Endothelial cell of umbilical vein (primary cell): ENCODE measurements around the gene ITPR1. TPM values are rescaled to one million over a fixed set of nuclear protein-coding genes. Genes with fewer than 3 reads are reported as not detected.

ENCODE experiments used
- BruUV-seq: library from RNA; stranded (reverse); fragments of 400-500 nt; replicated peaks from 2 replicates; lab custom pipeline; 2021; lab: Mats Ljungman, UMichigan
- CTCF ChIA-PET: fragments of 300-600, 350-600 bp; sonication (Branson Sonifier 250); formaldehyde crosslinking; loops from one replicate; lab custom pipeline; 2021; ENCODE audit warnings: antibody characterized with exemption, inconsistent platforms; lab: Charles Lee
- POLR2A ChIA-PET: fragments of 300-600, 350-600 bp; sonication (Branson Sonifier 250); formaldehyde crosslinking; loops from one replicate; lab custom pipeline; 2021; ENCODE audit warnings: antibody characterized with exemption, inconsistent platforms; lab: Charles Lee
- DNase-seq: peaks from one replicate; pipeline ENCODE4 v3.0.0-alpha.2; 2011; ENCODE audit warnings: low read depth, low spot score
- FAIRE-seq: peaks from 2 replicates; lab custom pipeline; 2011; peaks lifted over from hg19 to GRCh38; lab: Jason Lieb, UNC
- H2AFZ ChIP-seq: 2 replicates; pipeline ENCODE4 v1.6.0; 2012; ENCODE audit warnings: low read depth, low read length, control low read depth, inconsistent platforms
- H3K27ac ChIP-seq: 2 replicates; pipeline ENCODE4 v1.5.1; 2011; ENCODE audit warnings: low read depth, mild to moderate bottlenecking, control low read depth, low read length, moderate library complexity; ENCODE audit not compliant: insufficient read depth
- H3K27me3 ChIP-seq, 2 experiments: 2 replicates each; pipeline versions ENCODE4 v1.6.0 to v1.6.1; 2011; ENCODE audit warnings: low read length in 2 of 2, mixed read lengths in 1 of 2; ENCODE audit not compliant: control insufficient read depth in 2 of 2, insufficient read depth in 2 of 2
- H3K36me3 ChIP-seq, 2 experiments: 2 replicates in 1 of 2; 3 replicates in 1 of 2; pipeline ENCODE4 v1.5.1; 2011; ENCODE audit warnings: low read length in 2 of 2, mild to moderate bottlenecking in 1 of 2, moderate library complexity in 1 of 2; ENCODE audit not compliant: control insufficient read depth in 2 of 2, insufficient read depth in 2 of 2; ENCODE audit errors: extremely low read depth in 1 of 2
- H3K4me1 ChIP-seq: 3 replicates; pipeline ENCODE4 v1.5.1; 2011; ENCODE audit warnings: mild to moderate bottlenecking, low read length; ENCODE audit not compliant: control insufficient read depth, insufficient read depth; ENCODE audit errors: extremely low read depth
- H3K4me2 ChIP-seq: 2 replicates; pipeline ENCODE4 v1.6.1; 2011; ENCODE audit warnings: low read length, control low read depth, mixed read lengths; ENCODE audit not compliant: insufficient read depth
- H3K4me3 ChIP-seq, 3 experiments: fragments of 200-600 bp in 1 of 3; sonication (generic), shearing (Covaris generic) in 1 of 3; replicated peaks in 1 of 3; 2 replicates each; pipeline ENCODE4 v1.5.1; 2011 to 2016; ENCODE audit warnings: control low read depth in 3 of 3, low read length in 3 of 3, mild to moderate bottlenecking in 2 of 3, inconsistent platforms in 1 of 3, low read depth in 1 of 3, moderate library complexity in 1 of 3; ENCODE audit not compliant: insufficient read depth in 1 of 3
- H3K79me2 ChIP-seq: 2 replicates; pipeline ENCODE4 v1.6.0; 2012; ENCODE audit warnings: low read length, inconsistent platforms; ENCODE audit not compliant: control insufficient read depth, insufficient read depth
- H3K9ac ChIP-seq: replicated peaks from 2 replicates; pipeline ENCODE3; 2011; ENCODE audit warnings: low read length, control low read depth; ENCODE audit not compliant: insufficient read depth; ENCODE audit errors: extremely low read depth
- H3K9me1 ChIP-seq: replicated peaks from 3 replicates; pipeline ENCODE4 v1.6.0; 2011; ENCODE audit warnings: mild to moderate bottlenecking, low read length; ENCODE audit not compliant: control insufficient read depth, insufficient read depth; ENCODE audit errors: extremely low read depth
- H3K9me3 ChIP-seq: replicated peaks from 2 replicates; pipeline ENCODE4 v1.5.1; 2012; ENCODE audit warnings: low read length, inconsistent platforms; ENCODE audit not compliant: control insufficient read depth, insufficient read depth
- H4K20me1 ChIP-seq: replicated peaks from 2 replicates; pipeline ENCODE3; 2011; ENCODE audit warnings: mild to moderate bottlenecking, low read length; ENCODE audit not compliant: control insufficient read depth, insufficient read depth; ENCODE audit errors: extremely low read depth
- CTCF ChIP-seq, 2 donors: IDR thresholded peaks; 1 replicate in 1 of 2; 2 replicates in 1 of 2; pipeline ENCODE4 v1.5.1; 2011; ENCODE audit warnings: low read length in 2 of 2, mild to moderate bottlenecking in 2 of 2, moderate library complexity in 2 of 2, control low read depth in 1 of 2, inconsistent platforms in 1 of 2, low read depth in 1 of 2; ENCODE audit not compliant: insufficient read depth in 1 of 2; ENCODE audit errors: extremely low read depth in 1 of 2
- EZH2 ChIP-seq: IDR thresholded peaks from 2 replicates; pipeline ENCODE4 v1.6.1; 2012; ENCODE audit warnings: borderline replicate concordance, low read depth, mild to moderate bottlenecking, moderate library complexity, low read length, inconsistent platforms; ENCODE audit not compliant: severe bottlenecking
- FOS ChIP-seq: IDR thresholded peaks from 2 replicates; pipeline ENCODE4 v1.6.1; 2011; ENCODE audit warnings: mild to moderate bottlenecking, low read length, moderate library complexity, borderline replicate concordance; ENCODE audit not compliant: insufficient read depth
- GATA2 ChIP-seq: IDR thresholded peaks from 2 replicates; pipeline ENCODE4 v1.7.0; 2011; ENCODE audit warnings: low read depth, mild to moderate bottlenecking, moderate library complexity, mixed read lengths, low read length; ENCODE audit not compliant: insufficient read length, insufficient read depth
- JUN ChIP-seq: IDR thresholded peaks from 2 replicates; pipeline ENCODE4 v1.6.1; 2011; ENCODE audit warnings: borderline replicate concordance, low read depth; ENCODE audit not compliant: insufficient read length, insufficient read depth
- POLR2A ChIP-seq: IDR thresholded peaks from 2 replicates; pipeline ENCODE4 v1.6.1; 2012; ENCODE audit warnings: low read depth, mild to moderate bottlenecking, control low read depth, low read length
- POLR2AphosphoS5 ChIP-seq: IDR thresholded peaks from 2 replicates; pipeline ENCODE4 v1.6.1; 2012; ENCODE audit warnings: low read depth, mild to moderate bottlenecking, control low read depth, low read length, moderate library complexity; ENCODE audit not compliant: insufficient read depth
- dilution Hi-C: fragments of 300-500 bp; cut with MboI; formaldehyde crosslinking; loops from one replicate; pipeline ENCODE4 v1.15.0; 2019; ENCODE audit warnings: low sequenced_read_pairs; ENCODE audit not compliant: extremely low pct_ligation_motif_present
- intact Hi-C: fragments of 100-400 bp; cut with micrococcal nuclease; formaldehyde crosslinking; loops from one replicate; pipeline ENCODE4 v1.10.0; 2022
- polyA plus RNA-seq, 4 experiments: library from polyadenylated mRNA; depleted of rRNA in 3 of 4; stranded (reverse) in 3 of 4; unstranded in 1 of 4; fragments of >200 nt; gene quantifications; 2 replicates each; pipeline versions ENCODE4 v1.2.1 to v1.2.3, GENCODE V29; 2011 to 2012; ENCODE audit warnings: missing spikeins in 1 of 4
- total RNA-seq: library from RNA; stranded (reverse); gene quantifications from 2 replicates; pipeline ENCODE4 v1.2.3, GENCODE V29; 2021

The ITPR1 gene
- total and polyA plus RNA-seq, 2 donors (not counting 3 experiments of a cell fraction or from before 2014, with no cell fraction given), result 5.1 to 16.1 TPM

DNA sequence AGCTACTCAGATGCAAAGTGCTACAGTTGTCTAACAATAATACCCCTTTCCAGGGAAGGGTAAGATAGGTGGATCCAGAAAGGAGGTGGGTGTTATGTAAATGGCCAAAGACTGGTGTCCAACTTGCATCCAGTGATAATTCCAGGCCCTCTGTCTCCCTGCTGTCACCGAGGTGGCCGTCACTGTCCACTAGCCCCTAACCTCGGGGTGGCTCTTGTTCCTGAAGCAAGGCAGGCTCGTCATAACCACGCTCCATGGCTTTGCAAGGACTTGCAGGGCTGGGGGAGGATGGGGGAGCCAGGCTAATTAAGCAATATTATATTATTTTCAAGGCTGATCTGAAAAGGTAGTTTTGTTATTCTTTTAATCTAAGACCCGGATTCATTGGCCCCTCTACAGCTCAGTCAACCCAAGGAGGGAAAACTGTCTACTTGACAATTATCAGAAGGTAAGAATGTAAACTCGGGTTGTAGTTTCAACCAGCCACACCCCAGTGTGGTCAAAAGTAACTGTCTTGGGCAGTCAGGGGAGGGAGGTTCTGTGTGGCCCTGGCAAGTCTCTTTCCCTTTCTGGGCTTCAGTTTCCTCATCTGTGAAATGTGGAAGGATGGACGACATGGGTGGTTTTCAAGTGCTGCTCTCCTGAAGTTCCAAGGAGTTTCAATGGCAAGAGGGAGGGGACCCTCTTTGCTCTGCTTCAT, 266.0 kb downstream of the ITPR1 start:
- intact Hi-C loops (no loop called here), dilution Hi-C loops (no loop called here)
- H2AFZ ChIP-seq, result no peak overlapping the region
- no peak overlapping the region for H3K27ac ChIP-seq
- BruUV-seq, result no TSS peak
- no peaks in the 10 kb centered on the region for H3K36me3 ChIP-seq
- ChIA-PET CTCF (interaction anchor here (1.0 to 1.6 kb wide), 4 partner anchors 9 to 47 kb away, joined by 3 to 4 read pairs (median 3); no protein-coding TSS in a partner anchor), POLR2A (no interaction called here)
- no peaks in the 10 kb centered on the region for H3K27me3 ChIP-seq
- H3K9me3 ChIP-seq, result no peaks in the 10 kb centered on the region
- H3K9ac ChIP-seq, result no peak overlapping the region
- TF ChIP-seq FOS (no peak), EZH2 (no peak), JUN (no peak), GATA2 (no peak), POLR2AphosphoS5 (no peak)
- H3K4me1 ChIP-seq, result no peaks in the 10 kb centered on the region
- no peak for DNase-seq
- no peaks in the 10 kb centered on the region for H4K20me1 ChIP-seq
- no peak overlapping the region for H3K4me2 ChIP-seq
- no peak overlapping the region for H3K4me3 ChIP-seq
- no peak for FAIRE-seq
- no peaks in the 10 kb centered on the region for H3K79me2 ChIP-seq
- no peaks in the 10 kb centered on the region for H3K9me1 ChIP-seq

GRCh38 chr3:4759689-4760312, 266.7 kb downstream of the ITPR1 start:
- no peak for FAIRE-seq

More at GRCh38 chr3:4759689-4760312, 266.7 kb downstream of the ITPR1 start:
- dilution Hi-C loops, result no loop called here
- no peaks in the 10 kb centered on the region for H3K4me1 ChIP-seq
- BruUV-seq, result no TSS peak
- H3K9me1 ChIP-seq, result no peaks in the 10 kb centered on the region
- POLR2A ChIA-PET, result no interaction called here
- no peak overlapping the region for H3K27ac ChIP-seq
- no peaks in the 10 kb centered on the region for H3K36me3 ChIP-seq
- no peak for DNase-seq
- H3K9ac ChIP-seq, result no peak overlapping the region
- no peak overlapping the region for H3K4me3 ChIP-seq
- TF ChIP-seq EZH2 (no peak), FOS (no peak), POLR2A (no peak), CTCF (IDR thresholded peaks at IDR 0.05; ENCODE audit: extremely low read depth in 1 of 2, insufficient read depth in 1 of 2, low read depth in 1 of 2, low read length in 2 of 2) (no peak)
- H3K9me3 ChIP-seq, result no peaks in the 10 kb centered on the region
- CTCF ChIA-PET, result interaction anchor here (1.0 to 1.6 kb wide), 4 partner anchors 8 to 48 kb away, joined by 3 to 4 read pairs (median 3); no protein-coding TSS in a partner anchor
- H2AFZ ChIP-seq, result no peak overlapping the region
- intact Hi-C loops, result no loop called here
- H4K20me1 ChIP-seq, result no peaks in the 10 kb centered on the region
- H3K79me2 ChIP-seq, result no peaks in the 10 kb centered on the region
- H3K4me2 ChIP-seq, result no peak overlapping the region
- H3K27me3 ChIP-seq, result no peaks in the 10 kb centered on the region
